ENCODE results near the gene RALGAPA1.

- TF ChIP-seq, protein P1, sequence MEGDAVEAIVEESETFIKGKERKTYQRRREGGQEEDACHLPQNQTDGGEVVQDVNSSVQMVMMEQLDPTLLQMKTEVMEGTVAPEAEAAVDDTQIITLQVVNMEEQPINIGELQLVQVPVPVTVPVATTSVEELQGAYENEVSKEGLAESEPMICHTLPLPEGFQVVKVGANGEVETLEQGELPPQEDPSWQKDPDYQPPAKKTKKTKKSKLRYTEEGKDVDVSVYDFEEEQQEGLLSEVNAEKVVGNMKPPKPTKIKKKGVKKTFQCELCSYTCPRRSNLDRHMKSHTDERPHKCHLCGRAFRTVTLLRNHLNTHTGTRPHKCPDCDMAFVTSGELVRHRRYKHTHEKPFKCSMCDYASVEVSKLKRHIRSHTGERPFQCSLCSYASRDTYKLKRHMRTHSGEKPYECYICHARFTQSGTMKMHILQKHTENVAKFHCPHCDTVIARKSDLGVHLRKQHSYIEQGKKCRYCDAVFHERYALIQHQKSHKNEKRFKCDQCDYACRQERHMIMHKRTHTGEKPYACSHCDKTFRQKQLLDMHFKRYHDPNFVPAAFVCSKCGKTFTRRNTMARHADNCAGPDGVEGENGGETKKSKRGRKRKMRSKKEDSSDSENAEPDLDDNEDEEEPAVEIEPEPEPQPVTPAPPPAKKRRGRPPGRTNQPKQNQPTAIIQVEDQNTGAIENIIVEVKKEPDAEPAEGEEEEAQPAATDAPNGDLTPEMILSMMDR (IDR thresholded peaks at IDR 0.05; ENCODE audit: low read length): no peak
- TF ChIP-seq EZH2 (IDR thresholded peaks at IDR 0.05; ENCODE audit: borderline replicate concordance, low read length): no peak
These were observed 20.4 kb upstream of the RALGAPA1 start for GRCh38 chr14:35829449-35829848.
